KMS-11 (cell line): Measurements from ENCODE around the gene MYH9.
"Not testable (repeated sequence)": the region's sequence is repeated elsewhere in the genome, so short reads cannot be mapped to it uniquely, and the experiment has no call there.

Source experiments
- H2AFZ ChIP-seq: fragments of 200-600 bp; sonication (generic); 2 replicates; pipeline ENCODE4 v1.6.1; 2016; ENCODE audit warnings: antibody characterized with exemption, mixed run types, low read depth
- H3K27ac ChIP-seq: fragments of 200-600 bp; sonication (generic); 2 replicates; pipeline ENCODE4 v1.6.1; 2016; ENCODE audit warnings: mild to moderate bottlenecking, mixed run types
- H3K27me3 ChIP-seq: fragments of 200-600 bp; sonication (generic); 2 replicates; pipeline ENCODE4 v1.6.1; 2017; ENCODE audit warnings: mild to moderate bottlenecking, low read depth, mixed run types, moderate library complexity; ENCODE audit not compliant: insufficient read depth
- H3K36me3 ChIP-seq: fragments of 200-600 bp; sonication (generic); 2 replicates; pipeline ENCODE4 v1.6.1; 2017; ENCODE audit warnings: mild to moderate bottlenecking, mixed run types; ENCODE audit not compliant: insufficient read depth
- H3K4me1 ChIP-seq: fragments of 200-600 bp; sonication (generic); 2 replicates; pipeline ENCODE4 v1.6.1; 2016; ENCODE audit warnings: mild to moderate bottlenecking, low read depth, mixed run types; ENCODE audit not compliant: poor library complexity, severe bottlenecking
- H3K4me2 ChIP-seq: fragments of 200-600 bp; sonication (generic); 2 replicates; pipeline ENCODE4 v1.7.0; 2016; ENCODE audit warnings: mild to moderate bottlenecking, mixed run types
- H3K4me3 ChIP-seq: fragments of 200-600 bp; sonication (generic); IDR thresholded peaks from 2 replicates; pipeline ENCODE4 v1.6.1; 2017; ENCODE audit warnings: low read depth, low read length, mixed read lengths; ENCODE audit not compliant: insufficient read depth
- H3K79me2 ChIP-seq: fragments of 200-600 bp; sonication (generic); 2 replicates; pipeline ENCODE4 v1.6.1; 2016; ENCODE audit warnings: low read depth, mixed run types; ENCODE audit not compliant: insufficient read depth
- H3K9ac ChIP-seq: fragments of 200-600 bp; sonication (generic); 2 replicates; pipeline ENCODE4 v1.6.1; 2016; ENCODE audit warnings: mild to moderate bottlenecking, mixed run types
- H4K20me1 ChIP-seq: fragments of 200-600 bp; sonication (generic); 2 replicates; pipeline ENCODE4 v1.6.1; 2016; ENCODE audit warnings: mild to moderate bottlenecking, mixed run types; ENCODE audit not compliant: insufficient read depth
- TF ChIP-seq, protein P1 (sequence below): fragments of 200-600 bp; sonication (generic); conservative IDR thresholded peaks from 2 replicates; pipeline ENCODE4 v1.6.1; 2017; ENCODE audit warnings: low read depth, mild to moderate bottlenecking, antibody characterized with exemption, low read length, moderate library complexity, mixed read lengths

Gene MYH9

DNA sequence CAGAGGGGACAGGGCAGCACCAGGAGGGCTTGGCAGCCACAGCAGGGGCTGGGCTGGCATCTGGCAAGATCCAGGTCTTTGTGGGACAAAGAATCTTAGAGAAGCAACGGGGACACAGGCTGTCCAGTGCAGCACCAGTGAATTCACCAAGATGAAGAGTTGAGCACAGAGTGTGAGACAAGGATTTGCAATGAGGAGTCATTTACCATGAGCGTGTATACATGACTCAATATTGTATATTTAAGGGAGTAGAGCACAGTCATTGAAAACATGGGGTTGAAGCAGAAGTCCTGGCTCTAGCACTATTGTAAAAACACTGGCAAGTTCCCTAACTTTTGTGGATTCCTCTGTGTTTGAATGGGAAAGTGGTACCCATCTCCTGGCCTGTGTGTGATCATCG, 131.3 kb downstream of the MYH9 start:
- H4K20me1 ChIP-seq = no peaks in the 10 kb centered on the region
- H3K9ac ChIP-seq = no peak overlapping the region
- no peaks in the 10 kb centered on the region for H3K27me3 ChIP-seq
- H3K4me3 ChIP-seq = no peak overlapping the region
- no peaks in the 10 kb centered on the region for H3K79me2 ChIP-seq
- H3K4me1 ChIP-seq = peaks cover 72% of the 10 kb centered on the region
- no peak overlapping the region for H3K27ac ChIP-seq
- H3K4me2 ChIP-seq = no peak overlapping the region
- TF ChIP-seq, protein P1, sequence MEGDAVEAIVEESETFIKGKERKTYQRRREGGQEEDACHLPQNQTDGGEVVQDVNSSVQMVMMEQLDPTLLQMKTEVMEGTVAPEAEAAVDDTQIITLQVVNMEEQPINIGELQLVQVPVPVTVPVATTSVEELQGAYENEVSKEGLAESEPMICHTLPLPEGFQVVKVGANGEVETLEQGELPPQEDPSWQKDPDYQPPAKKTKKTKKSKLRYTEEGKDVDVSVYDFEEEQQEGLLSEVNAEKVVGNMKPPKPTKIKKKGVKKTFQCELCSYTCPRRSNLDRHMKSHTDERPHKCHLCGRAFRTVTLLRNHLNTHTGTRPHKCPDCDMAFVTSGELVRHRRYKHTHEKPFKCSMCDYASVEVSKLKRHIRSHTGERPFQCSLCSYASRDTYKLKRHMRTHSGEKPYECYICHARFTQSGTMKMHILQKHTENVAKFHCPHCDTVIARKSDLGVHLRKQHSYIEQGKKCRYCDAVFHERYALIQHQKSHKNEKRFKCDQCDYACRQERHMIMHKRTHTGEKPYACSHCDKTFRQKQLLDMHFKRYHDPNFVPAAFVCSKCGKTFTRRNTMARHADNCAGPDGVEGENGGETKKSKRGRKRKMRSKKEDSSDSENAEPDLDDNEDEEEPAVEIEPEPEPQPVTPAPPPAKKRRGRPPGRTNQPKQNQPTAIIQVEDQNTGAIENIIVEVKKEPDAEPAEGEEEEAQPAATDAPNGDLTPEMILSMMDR = no peak
- no peaks in the 10 kb centered on the region for H3K36me3 ChIP-seq
- H2AFZ ChIP-seq = no peak overlapping the region

DNA sequence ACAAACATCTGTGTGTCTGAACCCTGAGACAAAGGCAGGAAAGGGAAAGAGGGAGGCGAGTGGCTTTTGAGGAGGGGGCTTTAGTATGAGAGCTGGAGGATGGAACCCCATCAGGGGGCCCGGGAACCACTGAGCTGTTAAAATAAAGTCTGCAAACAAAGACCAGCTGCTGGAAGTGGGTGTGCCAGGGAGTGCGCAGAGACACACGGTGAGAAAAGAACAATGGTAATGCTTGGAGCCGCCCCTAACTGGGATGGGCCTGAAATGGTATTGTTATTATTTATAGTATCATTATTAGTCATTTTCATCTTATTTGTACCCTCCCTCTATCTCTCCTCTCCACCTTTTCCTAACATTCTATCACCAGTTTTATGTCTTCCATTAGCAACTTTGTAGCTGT, 132.2 kb downstream of the MYH9 start:
- H3K4me2 ChIP-seq, H4K20me1 ChIP-seq, H3K36me3 ChIP-seq, H3K27me3 ChIP-seq, H3K79me2 ChIP-seq, H3K4me3 ChIP-seq, H3K9ac ChIP-seq, H3K27ac ChIP-seq, H2AFZ ChIP-seq: not testable (repeated sequence)
- peaks cover 63% of the 10 kb centered on the region for H3K4me1 ChIP-seq

DNA sequence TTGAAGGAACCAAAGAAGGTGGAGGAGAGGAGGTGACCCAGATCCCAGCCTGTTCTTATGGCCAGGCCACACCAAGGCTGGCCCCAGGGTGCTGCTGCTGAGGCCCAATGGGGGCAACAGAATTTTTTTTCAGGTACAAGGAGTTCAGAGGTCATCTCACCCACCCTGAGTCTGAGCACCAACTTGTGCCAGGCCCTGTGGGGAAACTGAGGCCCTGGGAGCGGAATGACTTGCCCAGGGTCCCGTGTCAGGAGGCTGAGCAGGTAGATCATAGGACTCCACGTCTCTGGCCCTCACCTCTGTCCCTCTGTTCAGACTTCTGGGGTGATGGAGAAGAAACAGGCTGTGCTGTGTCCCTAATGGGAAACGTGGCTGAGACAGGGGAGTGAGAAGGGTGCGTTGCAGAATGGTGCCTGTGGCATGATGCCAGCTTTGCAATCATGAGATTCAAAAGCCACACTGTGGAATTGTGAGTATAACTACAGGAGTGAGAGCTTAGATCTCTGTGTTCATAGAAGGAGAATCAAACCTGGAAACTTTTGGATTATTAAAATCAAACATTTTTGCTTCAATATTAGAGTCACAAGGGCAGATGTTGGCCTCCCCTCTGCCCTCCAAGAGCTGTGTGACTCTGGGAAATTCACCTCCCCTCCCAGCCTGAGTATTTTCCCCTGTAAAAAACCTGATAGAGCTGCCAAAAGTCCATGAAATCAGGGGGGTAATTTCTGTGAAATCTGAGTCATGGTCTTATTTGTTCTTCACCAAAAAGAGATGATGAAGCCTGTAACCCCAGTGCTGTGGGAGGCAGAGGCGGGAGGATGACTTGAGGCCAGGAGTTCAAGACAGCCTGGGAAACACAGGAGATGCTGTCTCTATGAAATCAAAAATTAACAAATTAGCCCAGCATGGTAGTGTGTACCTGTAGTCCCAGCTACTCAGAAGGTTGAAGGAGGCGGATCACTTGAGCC, 134.0 kb downstream of the MYH9 start:
- Histone ChIP-seq H2AFZ (peak overlapping the region; percentile 82; the same call in 1 of the 2 replicates), H3K27me3 (no peaks in the 10 kb centered on the region), H3K4me1 (peaks cover 47% of the 10 kb centered on the region), H3K4me3 (no peak overlapping the region), H4K20me1 (no peaks in the 10 kb centered on the region), H3K36me3 (no peaks in the 10 kb centered on the region), H3K4me2 (peak overlapping the region; percentile 64), H3K9ac (peak overlapping the region; percentile 36; the same call in 1 of the 2 replicates), H3K79me2 (no peaks in the 10 kb centered on the region), H3K27ac (peak overlapping the region; percentile 29; the same call in 1 of the 2 replicates)
- TF ChIP-seq, protein P1 = no peak

DNA sequence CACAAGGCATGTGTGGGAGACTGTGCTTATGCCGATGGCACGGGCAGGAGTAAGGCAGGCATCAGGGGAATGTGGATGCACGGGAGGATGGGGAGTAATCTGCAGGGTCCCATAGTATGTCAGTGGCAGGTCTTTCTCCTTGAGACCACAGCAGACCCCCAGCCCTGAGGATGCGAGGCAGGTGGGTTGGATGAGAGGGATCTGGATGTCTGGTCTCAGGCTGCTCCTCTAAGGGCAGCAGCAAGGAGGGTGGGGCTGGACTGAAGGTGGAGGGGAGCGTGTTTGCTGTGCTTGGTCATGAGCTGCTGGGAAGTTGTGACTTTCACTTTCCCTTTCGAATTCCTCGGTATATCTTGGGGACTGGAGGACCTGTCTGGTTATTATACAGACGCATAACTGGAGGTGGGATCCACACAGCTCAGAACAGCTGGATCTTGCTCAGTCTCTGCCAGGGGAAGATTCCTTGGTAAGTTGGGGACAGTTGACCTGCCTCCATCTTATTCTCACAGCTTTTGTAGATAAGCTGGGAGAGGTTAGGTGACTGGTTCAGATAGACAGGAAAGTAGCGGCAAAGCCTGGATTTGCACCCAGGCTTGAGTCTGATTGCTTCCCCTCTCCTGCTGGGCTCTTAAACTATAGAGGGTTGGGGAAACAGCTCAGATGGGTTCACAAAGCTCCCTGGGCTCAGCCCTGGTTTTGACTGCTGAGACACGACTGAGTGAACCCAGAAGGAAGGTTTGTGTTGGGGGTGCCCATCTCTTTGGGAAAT, 134.8 kb downstream of the MYH9 start, which contains the start of gene APOL1:
TSS of gene APOL1 (plus strand) at position 380 of the 769 bp plus-strand sequence. CDS start 1,823 bp downstream, outside the sequence.
- peak within 1 kb of the TSS; percentile 82 for H2AFZ ChIP-seq
- H4K20me1 ChIP-seq = no peaks in the 10 kb centered on the region
- peak within 1 kb of the TSS; percentile 36; the same call in 1 of the 2 replicates for H3K9ac ChIP-seq
- H3K27me3 ChIP-seq = no peaks in the 10 kb centered on the region
- H3K79me2 ChIP-seq = no peaks in the 10 kb centered on the region
- peaks cover 39% of the 10 kb centered on the region for H3K4me1 ChIP-seq
- TF ChIP-seq, protein P1 = no peak
- H3K27ac ChIP-seq = peak within 1 kb of the TSS; percentile 29
- peak within 1 kb of the TSS; percentile 64 for H3K4me2 ChIP-seq
- H3K36me3 ChIP-seq = no peaks in the 10 kb centered on the region
- no peak within 1 kb of the TSS for H3K4me3 ChIP-seq

DNA sequence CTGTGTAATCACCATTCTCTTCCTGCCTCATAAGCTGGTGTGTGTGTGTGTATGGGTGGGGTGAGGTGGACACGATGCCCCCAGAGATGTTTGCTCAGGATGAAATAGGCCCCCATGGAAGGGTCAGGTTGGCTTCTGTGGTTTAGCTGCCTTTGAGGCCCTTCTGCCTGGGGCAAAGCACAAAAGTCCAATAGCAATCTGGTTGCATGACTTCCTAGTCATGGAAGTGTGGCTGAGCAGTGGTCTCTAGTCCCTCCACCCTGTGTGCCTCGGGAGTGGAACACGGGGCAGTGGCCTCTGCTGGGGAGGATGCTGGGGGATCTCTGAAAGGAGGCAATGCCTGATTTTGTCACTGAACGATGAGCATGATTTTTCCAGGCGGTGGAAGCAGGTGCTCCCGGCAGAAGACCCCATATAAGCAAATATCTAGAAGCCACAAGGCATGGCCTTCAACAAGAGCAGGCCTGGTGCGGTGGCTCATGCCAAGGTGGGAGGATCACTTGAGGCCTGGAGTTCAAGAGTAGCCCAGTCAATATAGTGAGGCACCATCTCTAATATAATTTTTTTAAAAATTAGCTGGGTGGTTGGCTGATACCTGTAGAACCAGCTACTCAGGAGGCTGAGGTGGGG, 135.7 kb downstream of the MYH9 start:
- not testable (repeated sequence) for H3K27me3 ChIP-seq, H3K27ac ChIP-seq, H3K4me3 ChIP-seq, H3K79me2 ChIP-seq, H3K36me3 ChIP-seq, H4K20me1 ChIP-seq, H3K9ac ChIP-seq, H3K4me2 ChIP-seq
- Histone ChIP-seq H2AFZ (peak overlapping the region; percentile 82; the same call in 1 of the 2 replicates), H3K4me1 (peaks cover 31% of the 10 kb centered on the region)

DNA sequence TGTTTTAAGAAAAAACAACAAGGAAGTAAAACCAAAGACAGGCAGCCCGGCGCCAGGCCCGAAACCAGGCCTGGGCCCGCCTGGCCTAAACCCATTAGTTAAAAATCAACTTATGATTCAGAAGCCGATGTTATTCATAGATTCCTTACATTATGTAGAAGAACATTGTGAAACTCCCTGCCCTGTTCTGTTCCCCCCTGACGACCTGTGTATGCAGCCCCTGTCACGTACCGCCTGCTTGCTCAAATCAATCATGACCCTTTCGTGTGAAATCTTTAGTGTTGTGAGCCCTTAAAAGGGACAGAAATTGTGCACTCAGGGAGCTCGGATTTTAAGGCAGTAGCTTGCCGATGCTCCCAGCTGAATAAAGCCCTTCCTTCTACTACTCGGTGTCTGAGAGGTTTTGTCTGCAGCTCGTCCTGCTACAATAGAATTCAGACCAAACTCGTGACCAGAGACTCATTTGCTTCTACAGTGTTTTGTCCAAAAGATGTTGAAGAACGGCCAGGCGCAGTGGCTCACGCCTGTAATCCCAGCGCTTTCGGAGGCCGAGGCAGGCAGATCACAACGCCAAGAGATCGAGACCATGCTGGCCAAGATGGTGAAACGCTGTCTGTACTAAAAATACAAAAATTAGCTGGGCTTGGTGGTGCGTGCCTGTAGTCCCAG, 137.3 kb downstream of the MYH9 start:
- H3K4me1 ChIP-seq = peaks cover 21% of the 10 kb centered on the region

More for the DNA sequence above, 137.3 kb downstream of the MYH9 start:
- not testable (repeated sequence) for H3K4me2 ChIP-seq, H2AFZ ChIP-seq, H3K9ac ChIP-seq, H3K79me2 ChIP-seq, H3K27me3 ChIP-seq, H3K27ac ChIP-seq, H3K4me3 ChIP-seq, H4K20me1 ChIP-seq, H3K36me3 ChIP-seq
